Measurements from ENCODE around the gene RAMACL. TPM values are rescaled to one million over a fixed set of nuclear protein-coding genes. Genes with fewer than 3 reads are reported as not detected.

The RAMACL gene
- total RNA-seq, 1 experiment from 2014 or later: 0.13 TPM

GRCh38 chr6:166630462-166630861 lies 44.0 kb upstream of the RAMACL start:
- in situ Hi-C loops (cut with HindIII; ENCODE audit: low pct_unique_long_range_greater_than_20kb, low sequenced_read_pairs): no loop called here

GRCh38 chr6:166629628-166630027 lies 43.1 kb upstream of the RAMACL start:
- H3K27ac ChIP-seq (ENCODE audit: low read length): no peak overlapping the region
- H3K27me3 ChIP-seq (ENCODE audit: control insufficient read depth, insufficient read depth, low read length): peaks cover 35% of the 10 kb centered on the region
- ATAC-seq: no peak
- ChIA-PET CTCF (interaction anchor here (0.6 kb wide), 1 partner anchor 229 kb away, joined by 3 read pairs; no protein-coding TSS in a partner anchor), POLR2A (interaction anchor here (0.6 kb wide), 1 partner anchor 22 kb away, joined by 4 read pairs; no protein-coding TSS in a partner anchor)
- peaks cover 12% of the 10 kb centered on the region for H3K4me1 ChIP-seq (ENCODE audit: control insufficient read depth, insufficient read depth, low read length)
- no peak overlapping the region for H3K4me3 ChIP-seq (ENCODE audit: low read depth in 2 of 2, low read length in 2 of 2)
- no peaks in the 10 kb centered on the region for H3K9me3 ChIP-seq (ENCODE audit: control insufficient read depth, insufficient read depth, low read depth, low read length)
- TF ChIP-seq POLR2AphosphoS5 (IDR thresholded peaks at IDR 0.05; ENCODE audit: low read depth, low read length): no peak
- BruUV-seq (replicated peaks): no TSS peak
- in situ Hi-C loops (cut with HindIII; ENCODE audit: low pct_unique_long_range_greater_than_20kb, low sequenced_read_pairs): no loop called here
- DNase-seq (ENCODE audit: low read depth, low spot score): no peak
- intact Hi-C loops (cut with micrococcal nuclease; ENCODE audit: unreplicated experiment): loop anchor here (10.0 kb wide), 1 partner anchor 1185 kb away; no protein-coding TSS in a partner anchor
- H3K36me3 ChIP-seq (ENCODE audit: control insufficient read depth, insufficient read depth, low read length): no peaks in the 10 kb centered on the region

More at GRCh38 chr6:166630462-166630861, 44.0 kb upstream of the RAMACL start:
- Histone ChIP-seq H3K4me1 (ENCODE audit: control insufficient read depth, insufficient read depth, low read length) (peaks cover 12% of the 10 kb centered on the region), H3K36me3 (ENCODE audit: control insufficient read depth, insufficient read depth, low read length) (no peaks in the 10 kb centered on the region), H3K27ac (ENCODE audit: low read length) (no peak overlapping the region), H3K4me3 (ENCODE audit: low read depth in 2 of 2, low read length in 2 of 2) (no peak overlapping the region), H3K27me3 (ENCODE audit: control insufficient read depth, insufficient read depth, low read length) (peaks cover 33% of the 10 kb centered on the region), H3K9me3 (ENCODE audit: control insufficient read depth, insufficient read depth, low read depth, low read length) (no peaks in the 10 kb centered on the region)
- ChIA-PET CTCF (no interaction called here), POLR2A (no interaction called here)
- ATAC-seq: no peak
- BruUV-seq (replicated peaks): no TSS peak
- intact Hi-C loops (cut with micrococcal nuclease; ENCODE audit: unreplicated experiment): no loop called here
- no peak for DNase-seq (ENCODE audit: low read depth, low spot score)
- TF ChIP-seq SIN3A (IDR thresholded peaks at IDR 0.05; ENCODE audit: borderline replicate concordance, insufficient read depth, low read depth, low read length): no peak
- no peak for TF ChIP-seq REST (IDR thresholded peaks at IDR 0.05; ENCODE audit: insufficient read depth in 1 of 2, low read depth in 2 of 2, low read length in 1 of 2)
- no peak for TF ChIP-seq POLR2AphosphoS5 (IDR thresholded peaks at IDR 0.05; ENCODE audit: low read depth, low read length)
- TF ChIP-seq TCF7L2 (IDR thresholded peaks at IDR 0.05; ENCODE audit: low read depth, low read length): no peak
- TF ChIP-seq CTCF (IDR thresholded peaks at IDR 0.05): no peak
